ENCODE measurements around the gene ATP6V0B. TPM values are rescaled to one million over a fixed set of nuclear protein-coding genes. Genes with fewer than 3 reads are reported as not detected.

Gene ATP6V0B
- total RNA-seq, 1 experiment from 2014 or later, result 213 TPM

Other genes with a start within 250 kb of the ATP6V0B start
- 0.25 TPM in 1 of 2 replicates, not detected in the other for gene ARTN, start 41.2 kb upstream of the ATP6V0B start, total RNA-seq (2014; rRNA removed; shearing (Covaris generic))
- gene IPO13, start 28.0 kb upstream of the ATP6V0B start, total RNA-seq (2014; rRNA removed; shearing (Covaris generic)), result 18.8 and 22.6 TPM in 2 replicates
- gene DPH2, start 5.0 kb upstream of the ATP6V0B start, total RNA-seq (2014; rRNA removed; shearing (Covaris generic)), result 28.5 and 44.1 TPM in 2 replicates
- 87.5 and 92.8 TPM in 2 replicates for gene B4GALT2, start 4.2 kb downstream of the ATP6V0B start, total RNA-seq (2014; rRNA removed; shearing (Covaris generic))
- gene CCDC24, start 16.6 kb downstream of the ATP6V0B start, total RNA-seq (2014; rRNA removed; shearing (Covaris generic)), result 15.8 and 23.2 TPM in 2 replicates
- 9.6 and 10.0 TPM in 2 replicates for gene SLC6A9, start 56.5 kb downstream of the ATP6V0B start, total RNA-seq (2014; rRNA removed; shearing (Covaris generic))
- gene KLF17, start 143.9 kb downstream of the ATP6V0B start, total RNA-seq (2014; rRNA removed; shearing (Covaris generic)), result not detected in 2 replicates
- gene KLF18, start 166.7 kb downstream of the ATP6V0B start, total RNA-seq (2014; rRNA removed; shearing (Covaris generic)), result not detected in 2 replicates
- gene DMAP1, start 238.5 kb downstream of the ATP6V0B start, total RNA-seq (2014; rRNA removed; shearing (Covaris generic)), result 6.3 and 15.3 TPM in 2 replicates